ENCODE results near the gene IGFL4. TPM values are rescaled to one million over a fixed set of nuclear protein-coding genes. Genes with fewer than 3 reads are reported as not detected.

Gene IGFL4
- total RNA-seq, 1 experiment from 2014 or later, result not detected

DNA sequence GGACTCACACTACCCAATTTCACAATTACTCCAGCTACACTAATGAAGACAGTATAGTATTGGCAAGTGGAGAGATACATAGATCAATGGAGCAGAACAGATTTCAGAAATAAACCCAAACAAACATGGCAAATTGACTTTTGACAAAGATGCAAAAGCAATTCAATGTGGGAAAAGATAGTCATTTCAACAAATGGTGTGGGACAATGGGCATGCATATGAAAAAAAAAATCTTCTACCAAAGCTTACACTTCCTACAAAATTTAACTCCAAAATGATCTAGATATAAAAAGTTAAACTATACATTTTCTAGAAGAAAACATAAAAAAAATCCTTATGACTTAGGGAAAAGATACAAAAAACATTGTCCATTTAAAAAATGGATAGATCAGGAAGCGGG lies 2.7 kb upstream of the IGFL4 start:
- Histone ChIP-seq H3K4me3 (no peak overlapping the region), H3K4me1 (replicated peaks) (no peaks in the 10 kb centered on the region), H3K36me3 (no peaks in the 10 kb centered on the region), H3K27ac (no peak overlapping the region), H3K9me3 (replicated peaks) (peaks cover 7% of the 10 kb centered on the region; the same call in 1 of the 2 replicates), H3K27me3 (replicated peaks) (peaks cover 31% of the 10 kb centered on the region)
- no peak for DNase-seq (ENCODE audit: low read depth in 1 of 2, low spot score in 2 of 2)

DNA sequence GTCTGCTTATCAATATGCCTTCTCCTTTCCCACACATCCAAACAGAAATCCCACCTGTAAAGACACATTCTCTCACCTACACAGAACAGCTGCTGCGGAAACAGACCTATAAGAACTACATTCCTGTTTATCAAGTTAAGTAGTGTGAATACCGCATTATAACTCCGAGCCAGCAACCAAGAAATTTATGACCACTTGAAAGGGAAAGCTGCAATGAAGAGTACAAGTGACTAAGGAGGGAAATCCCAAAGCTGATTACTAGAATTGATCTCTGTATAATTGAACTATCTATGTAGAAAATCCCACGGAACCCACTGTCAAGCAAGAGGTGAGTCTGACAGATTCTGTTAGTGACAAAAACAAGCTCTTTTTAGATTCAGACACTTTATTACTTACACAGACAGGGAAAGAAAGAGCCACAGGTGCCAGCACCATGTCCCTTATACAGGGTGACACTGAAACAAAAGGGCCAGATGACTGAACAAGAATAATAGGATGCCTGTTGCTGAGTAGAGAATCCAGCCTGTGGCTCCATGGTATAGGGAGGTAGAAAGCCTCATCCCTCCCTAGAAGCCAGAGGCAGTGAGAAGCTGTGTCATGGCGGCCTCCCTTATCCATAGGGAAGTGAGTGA lies 1.6 kb upstream of the IGFL4 start:
- Histone ChIP-seq H3K4me3 (no peak overlapping the region), H3K36me3 (no peaks in the 10 kb centered on the region), H3K27ac (no peak overlapping the region), H3K4me1 (replicated peaks) (no peaks in the 10 kb centered on the region), H3K27me3 (replicated peaks) (peaks cover 20% of the 10 kb centered on the region), H3K9me3 (replicated peaks) (peaks cover 7% of the 10 kb centered on the region; the same call in 1 of the 2 replicates)
- no peak for DNase-seq (ENCODE audit: low read depth in 1 of 2, low spot score in 2 of 2)

DNA sequence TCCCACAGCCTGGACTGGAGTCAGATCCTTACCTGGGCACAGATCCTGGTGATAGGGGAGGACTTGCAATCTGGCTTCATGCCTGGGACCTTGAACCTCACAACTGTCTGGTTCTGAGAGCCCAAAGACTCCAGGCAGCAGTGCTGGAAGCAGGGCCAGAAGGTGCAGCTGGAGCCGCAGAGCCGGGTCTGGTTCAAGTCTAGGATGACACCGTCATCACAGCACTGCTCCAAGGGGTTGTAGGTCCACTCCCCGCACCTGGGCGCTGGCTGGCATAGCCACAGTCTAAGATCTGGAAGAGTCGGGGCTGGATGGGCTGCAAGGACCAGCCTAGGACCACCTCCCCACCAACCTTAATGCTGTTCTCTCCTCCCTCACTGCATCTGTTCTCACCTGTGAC lies 677 bp downstream of the IGFL4 start:
- no peak overlapping the region for H3K27ac ChIP-seq

DNA sequence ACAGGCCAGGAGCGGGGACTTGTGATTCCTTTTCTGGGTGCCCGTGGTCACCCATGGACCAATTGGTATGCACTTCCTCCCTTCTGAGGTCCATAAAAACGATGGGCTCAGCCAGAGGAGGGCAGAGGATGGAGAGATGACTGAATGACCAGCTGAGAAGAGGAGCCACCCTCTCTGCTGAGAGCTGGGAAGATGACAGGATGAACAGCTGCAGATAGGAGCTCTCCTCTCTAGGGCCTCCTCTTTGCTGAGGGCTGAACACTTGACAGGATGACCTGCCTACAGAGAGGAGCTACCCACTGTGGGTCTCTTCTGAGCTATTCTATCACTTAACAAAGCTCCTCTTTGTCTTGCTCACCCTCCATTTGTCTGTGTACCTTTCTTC lies 4.1 kb downstream of the IGFL4 start:
- H3K36me3 ChIP-seq, result no peaks in the 10 kb centered on the region
- DNase-seq (ENCODE audit: low read depth in 1 of 2, low spot score in 2 of 2), result no peak
- H3K4me1 ChIP-seq (replicated peaks), result no peaks in the 10 kb centered on the region
- no peaks in the 10 kb centered on the region for H3K27me3 ChIP-seq (replicated peaks)
- H3K4me3 ChIP-seq, result no peak overlapping the region
- no peak overlapping the region for H3K27ac ChIP-seq
- no peaks in the 10 kb centered on the region for H3K9me3 ChIP-seq (replicated peaks)

More for the DNA sequence above, 677 bp downstream of the IGFL4 start:
- H3K27me3 ChIP-seq (replicated peaks), result no peaks in the 10 kb centered on the region
- no peak for DNase-seq (ENCODE audit: low read depth in 1 of 2, low spot score in 2 of 2)
- H3K9me3 ChIP-seq (replicated peaks), result peaks cover 7% of the 10 kb centered on the region; the same call in 1 of the 2 replicates
- H3K4me3 ChIP-seq, result no peak overlapping the region
- no peaks in the 10 kb centered on the region for H3K36me3 ChIP-seq
- no peaks in the 10 kb centered on the region for H3K4me1 ChIP-seq (replicated peaks)

DNA sequence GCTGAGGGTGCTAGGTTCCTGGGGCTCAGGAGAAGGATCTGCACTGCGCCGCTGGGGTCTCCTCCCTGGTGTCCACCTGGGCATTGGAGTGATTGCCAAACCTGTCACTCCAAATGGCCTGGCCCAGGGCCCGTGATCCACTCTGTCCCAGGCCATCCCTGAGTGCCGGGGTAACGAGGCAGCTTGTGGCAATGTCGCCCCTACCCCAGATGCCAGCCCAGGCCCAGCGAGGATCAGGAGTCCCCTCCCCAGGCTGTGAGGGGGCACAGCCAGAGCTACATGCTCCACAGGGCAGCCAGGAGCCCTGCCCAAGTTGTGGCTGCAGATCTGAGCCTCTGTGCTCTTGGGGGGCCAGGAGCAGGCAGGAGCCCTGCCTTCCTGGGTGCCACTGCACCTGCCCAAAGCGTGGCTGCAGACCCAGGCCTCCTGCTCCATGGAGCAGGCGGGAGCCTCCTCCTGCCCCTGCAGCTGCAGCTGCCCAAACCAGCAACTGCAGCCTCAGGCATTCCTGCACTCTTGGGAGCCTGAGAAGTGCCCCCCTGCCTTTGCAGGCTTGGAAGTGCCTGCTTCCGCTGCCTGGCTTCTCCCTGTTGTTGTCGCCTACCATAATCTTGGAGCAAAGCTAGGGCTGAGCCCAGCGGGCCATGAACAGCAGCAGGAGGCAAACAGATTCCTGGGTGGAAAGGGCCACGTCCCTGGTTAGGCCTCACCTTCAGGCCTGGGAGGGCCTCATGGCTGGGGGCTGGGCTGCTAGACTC lies 4.6 kb downstream of the IGFL4 start:
- no peak for DNase-seq (ENCODE audit: low read depth in 1 of 2, low spot score in 2 of 2)
- Histone ChIP-seq H3K27me3 (replicated peaks) (no peaks in the 10 kb centered on the region), H3K36me3 (no peaks in the 10 kb centered on the region), H3K4me3 (no peak overlapping the region), H3K27ac (no peak overlapping the region), H3K4me1 (replicated peaks) (no peaks in the 10 kb centered on the region), H3K9me3 (replicated peaks) (no peaks in the 10 kb centered on the region)

DNA sequence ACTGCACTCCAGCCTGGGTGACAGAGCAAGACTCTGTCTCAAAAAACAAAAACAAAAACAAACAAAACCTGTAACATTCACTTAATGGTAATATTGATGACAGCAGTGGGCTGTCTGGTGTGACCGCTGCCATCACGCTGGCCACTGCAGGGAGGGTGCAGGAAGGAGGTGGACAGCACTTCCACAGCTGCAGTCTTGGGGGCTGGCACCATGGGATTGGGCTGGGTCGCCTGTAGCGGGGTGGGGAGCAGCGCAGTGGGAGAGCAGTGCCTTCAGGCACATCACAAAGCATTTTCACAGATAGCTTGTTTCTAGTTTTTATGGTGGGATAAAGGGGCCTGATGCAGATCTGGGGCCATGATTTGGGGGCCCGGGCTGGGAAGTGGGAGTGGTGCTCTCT lies 5.3 kb downstream of the IGFL4 start:
- Histone ChIP-seq H3K36me3 (no peaks in the 10 kb centered on the region), H3K4me1 (replicated peaks) (no peaks in the 10 kb centered on the region), H3K9me3 (replicated peaks) (no peaks in the 10 kb centered on the region), H3K27me3 (replicated peaks) (no peaks in the 10 kb centered on the region), H3K4me3 (no peak overlapping the region), H3K27ac (no peak overlapping the region)
- no peak for DNase-seq (ENCODE audit: low read depth in 1 of 2, low spot score in 2 of 2)

DNA sequence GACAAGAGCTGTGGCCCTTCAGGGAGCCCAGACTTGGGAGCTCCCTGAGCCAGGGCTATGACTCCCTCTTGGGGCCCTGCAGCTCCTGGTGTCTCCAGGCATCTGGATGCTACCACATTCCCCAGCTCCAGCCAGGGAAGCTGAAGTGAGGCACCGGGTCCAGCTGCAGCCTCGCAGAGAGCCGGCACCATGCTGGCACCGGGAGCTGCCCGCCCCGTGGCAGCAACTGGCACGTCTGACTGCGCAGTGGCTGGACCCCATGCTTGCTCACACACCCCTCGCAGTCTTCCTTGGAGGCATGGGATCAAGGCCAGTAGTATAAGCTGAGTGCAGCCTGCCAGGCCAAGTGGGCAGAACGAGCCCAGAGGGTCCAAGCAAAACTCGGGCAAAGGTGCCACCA lies 7.4 kb downstream of the IGFL4 start:
- H3K36me3 ChIP-seq, result no peaks in the 10 kb centered on the region

DNA sequence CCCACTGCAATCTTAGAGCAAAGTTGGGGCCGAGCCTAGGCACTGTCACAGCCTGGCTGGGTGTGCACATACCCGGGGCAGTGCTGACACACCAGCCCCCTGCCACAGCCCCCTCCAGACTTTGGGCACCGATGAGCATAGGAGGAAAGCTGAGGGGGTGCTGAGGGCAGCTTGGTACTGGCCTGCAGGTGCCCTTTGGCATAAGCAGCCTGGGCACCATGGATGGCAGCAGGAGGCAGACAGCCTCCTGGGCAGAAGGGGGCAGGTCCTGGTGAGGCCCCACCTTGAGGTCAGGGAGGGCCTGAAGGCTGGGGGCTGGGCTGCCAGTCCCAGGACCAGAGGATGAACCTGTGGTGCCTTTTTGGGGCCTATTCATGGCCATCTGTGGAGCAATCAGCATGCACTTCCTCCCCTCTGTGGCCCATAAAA lies 8.2 kb downstream of the IGFL4 start:
- Histone ChIP-seq H3K36me3 (no peaks in the 10 kb centered on the region), H3K4me1 (replicated peaks) (no peaks in the 10 kb centered on the region), H3K27ac (no peak overlapping the region), H3K4me3 (no peak overlapping the region), H3K27me3 (replicated peaks) (no peaks in the 10 kb centered on the region), H3K9me3 (replicated peaks) (no peaks in the 10 kb centered on the region)
- DNase-seq (ENCODE audit: low read depth in 1 of 2, low spot score in 2 of 2), result no peak

More for the DNA sequence above, 7.4 kb downstream of the IGFL4 start:
- no peak for DNase-seq (ENCODE audit: low read depth in 1 of 2, low spot score in 2 of 2)
- H3K27ac ChIP-seq, result no peak overlapping the region
- no peak overlapping the region for H3K4me3 ChIP-seq
- H3K27me3 ChIP-seq (replicated peaks), result no peaks in the 10 kb centered on the region
- no peaks in the 10 kb centered on the region for H3K9me3 ChIP-seq (replicated peaks)
- H3K4me1 ChIP-seq (replicated peaks), result no peaks in the 10 kb centered on the region

DNA sequence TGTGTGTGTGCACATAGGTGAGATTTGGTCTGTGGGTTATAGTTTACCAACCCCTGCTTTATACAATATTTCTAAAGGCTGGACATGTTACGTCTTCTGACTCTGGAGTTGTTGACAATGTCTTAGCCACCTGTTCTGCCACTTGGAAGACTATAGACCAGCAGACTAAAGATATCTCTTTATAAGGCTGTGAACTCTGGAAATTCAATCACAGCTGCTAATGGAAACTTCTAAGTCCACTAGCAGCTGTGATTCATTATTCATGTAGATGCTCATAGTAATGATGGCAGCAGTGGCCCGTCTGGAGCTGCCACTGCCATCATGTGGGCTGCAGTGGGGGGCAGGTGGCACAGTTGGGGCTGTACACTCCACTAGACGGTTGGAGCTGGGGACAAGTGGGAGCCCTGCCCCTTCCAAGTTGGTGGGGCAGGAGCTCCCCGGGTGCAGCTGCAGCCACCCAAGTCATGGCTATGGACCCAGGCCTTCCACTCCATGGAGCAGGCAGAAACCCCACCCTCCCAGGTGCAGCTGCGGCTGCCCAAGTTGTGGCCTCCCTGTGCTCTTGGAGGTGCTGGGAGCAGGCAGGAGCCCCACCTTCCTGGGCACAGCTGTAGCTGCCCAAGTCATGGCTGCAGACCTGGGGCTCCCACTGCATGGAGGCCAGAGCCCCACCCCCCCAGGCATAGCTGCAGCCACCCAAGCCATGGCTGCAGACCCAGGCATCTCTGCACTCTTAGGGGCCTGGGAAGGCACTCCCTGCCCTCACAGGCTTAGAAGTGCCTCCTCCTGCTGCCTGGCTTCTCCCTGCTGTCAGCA lies 8.8 kb downstream of the IGFL4 start:
- Histone ChIP-seq H3K9me3 (replicated peaks) (no peaks in the 10 kb centered on the region), H3K4me1 (replicated peaks) (no peaks in the 10 kb centered on the region), H3K36me3 (no peaks in the 10 kb centered on the region), H3K4me3 (no peak overlapping the region), H3K27ac (no peak overlapping the region), H3K27me3 (replicated peaks) (no peaks in the 10 kb centered on the region)
- DNase-seq (ENCODE audit: low read depth in 1 of 2, low spot score in 2 of 2), result no peak

DNA sequence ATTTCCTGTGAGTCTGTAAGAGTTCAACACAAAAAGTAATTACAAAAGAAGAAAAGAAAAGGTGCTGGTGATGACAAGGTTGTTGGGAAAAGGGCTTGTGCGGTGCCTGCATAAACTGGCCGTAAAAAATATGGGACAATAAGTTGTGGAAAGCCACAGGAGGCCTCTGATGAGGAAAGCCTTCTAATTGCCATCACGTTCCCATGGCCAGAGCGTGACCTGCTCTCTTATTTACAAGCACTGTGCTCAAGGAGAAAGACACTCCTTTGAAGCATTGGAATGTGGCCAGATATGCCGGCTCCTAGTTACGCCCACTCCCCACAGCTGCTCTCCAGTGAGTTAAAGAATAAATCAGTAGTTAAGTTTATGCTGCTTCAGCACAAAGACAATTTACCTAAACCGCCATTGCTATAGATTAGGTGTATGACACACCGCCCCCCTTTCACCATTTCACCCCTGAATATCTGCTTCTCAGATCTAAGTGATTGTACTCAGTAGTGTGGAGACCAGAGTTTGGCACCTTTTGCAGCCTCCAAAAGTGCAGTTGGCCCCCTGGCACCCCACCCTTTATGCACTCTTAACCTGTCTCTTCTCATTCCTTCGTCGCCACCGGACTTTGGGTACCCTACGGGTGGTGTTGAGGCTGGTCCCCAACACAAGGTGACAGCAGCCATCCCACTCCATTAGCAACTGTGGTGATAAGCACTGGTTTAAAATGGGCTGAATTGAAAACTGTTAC lies 9.8 kb downstream of the IGFL4 start:
- H3K4me1 ChIP-seq (replicated peaks), result no peaks in the 10 kb centered on the region
- no peak overlapping the region for H3K4me3 ChIP-seq
- no peaks in the 10 kb centered on the region for H3K9me3 ChIP-seq (replicated peaks)
- no peaks in the 10 kb centered on the region for H3K36me3 ChIP-seq
- no peak overlapping the region for H3K27ac ChIP-seq
- H3K27me3 ChIP-seq (replicated peaks), result no peaks in the 10 kb centered on the region
- no peak for DNase-seq (ENCODE audit: low read depth in 1 of 2, low spot score in 2 of 2)

DNA sequence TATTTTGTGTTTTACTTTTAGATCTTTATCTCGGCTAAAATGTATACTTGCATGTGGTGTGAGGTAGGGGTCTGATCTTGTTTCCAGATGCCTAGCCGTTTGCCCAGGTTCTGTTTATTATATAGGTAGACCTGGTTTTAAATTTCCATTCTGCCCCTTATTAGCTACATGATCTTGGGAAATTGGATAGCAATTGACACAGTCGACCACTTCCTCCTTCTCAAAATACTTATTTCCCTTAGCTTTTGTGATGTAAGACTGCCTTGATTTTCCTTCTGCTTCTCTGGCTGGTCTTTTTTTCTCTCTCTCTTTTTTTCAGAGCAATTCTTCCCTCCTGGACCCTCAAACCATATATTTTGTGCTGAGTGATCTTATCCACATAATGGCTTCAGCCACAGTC lies 15.0 kb downstream of the IGFL4 start:
- no peak for DNase-seq (ENCODE audit: low read depth in 1 of 2, low spot score in 2 of 2)
- no peaks in the 10 kb centered on the region for H3K36me3 ChIP-seq
- no peaks in the 10 kb centered on the region for H3K9me3 ChIP-seq (replicated peaks)
- no peaks in the 10 kb centered on the region for H3K27me3 ChIP-seq (replicated peaks)
- H3K4me1 ChIP-seq (replicated peaks), result no peaks in the 10 kb centered on the region
- H3K4me3 ChIP-seq, result no peak overlapping the region
- no peak overlapping the region for H3K27ac ChIP-seq

DNA sequence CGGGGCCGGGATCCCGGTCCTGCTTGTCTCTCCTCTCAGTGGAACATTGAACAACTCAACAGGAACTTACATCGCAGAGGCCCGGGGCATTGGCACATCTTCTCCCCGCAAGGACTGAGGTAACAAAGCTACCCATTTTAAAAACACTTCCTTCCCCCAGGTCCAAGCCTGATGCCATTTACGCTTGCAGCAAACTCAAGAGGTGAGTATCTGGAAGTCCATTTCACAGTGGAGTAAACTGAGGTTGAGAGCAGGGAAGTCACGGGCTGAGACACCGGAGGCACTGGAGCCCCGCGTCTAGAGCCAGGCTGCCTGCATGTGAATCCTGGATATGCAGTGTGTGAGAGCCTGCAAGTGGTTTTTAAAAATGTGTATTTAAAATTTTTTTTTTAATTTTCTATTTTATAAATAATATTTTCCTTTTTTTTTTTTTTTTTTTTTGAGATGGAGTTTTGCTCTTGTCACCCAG lies 17.5 kb downstream of the IGFL4 start:
- no peak overlapping the region for H3K27ac ChIP-seq
- no peak overlapping the region for H3K4me3 ChIP-seq
- no peaks in the 10 kb centered on the region for H3K36me3 ChIP-seq
- no peaks in the 10 kb centered on the region for H3K4me1 ChIP-seq (replicated peaks)
- H3K9me3 ChIP-seq (replicated peaks), result no peaks in the 10 kb centered on the region
- no peaks in the 10 kb centered on the region for H3K27me3 ChIP-seq (replicated peaks)
- no peak for DNase-seq (ENCODE audit: low read depth in 1 of 2, low spot score in 2 of 2)

DNA sequence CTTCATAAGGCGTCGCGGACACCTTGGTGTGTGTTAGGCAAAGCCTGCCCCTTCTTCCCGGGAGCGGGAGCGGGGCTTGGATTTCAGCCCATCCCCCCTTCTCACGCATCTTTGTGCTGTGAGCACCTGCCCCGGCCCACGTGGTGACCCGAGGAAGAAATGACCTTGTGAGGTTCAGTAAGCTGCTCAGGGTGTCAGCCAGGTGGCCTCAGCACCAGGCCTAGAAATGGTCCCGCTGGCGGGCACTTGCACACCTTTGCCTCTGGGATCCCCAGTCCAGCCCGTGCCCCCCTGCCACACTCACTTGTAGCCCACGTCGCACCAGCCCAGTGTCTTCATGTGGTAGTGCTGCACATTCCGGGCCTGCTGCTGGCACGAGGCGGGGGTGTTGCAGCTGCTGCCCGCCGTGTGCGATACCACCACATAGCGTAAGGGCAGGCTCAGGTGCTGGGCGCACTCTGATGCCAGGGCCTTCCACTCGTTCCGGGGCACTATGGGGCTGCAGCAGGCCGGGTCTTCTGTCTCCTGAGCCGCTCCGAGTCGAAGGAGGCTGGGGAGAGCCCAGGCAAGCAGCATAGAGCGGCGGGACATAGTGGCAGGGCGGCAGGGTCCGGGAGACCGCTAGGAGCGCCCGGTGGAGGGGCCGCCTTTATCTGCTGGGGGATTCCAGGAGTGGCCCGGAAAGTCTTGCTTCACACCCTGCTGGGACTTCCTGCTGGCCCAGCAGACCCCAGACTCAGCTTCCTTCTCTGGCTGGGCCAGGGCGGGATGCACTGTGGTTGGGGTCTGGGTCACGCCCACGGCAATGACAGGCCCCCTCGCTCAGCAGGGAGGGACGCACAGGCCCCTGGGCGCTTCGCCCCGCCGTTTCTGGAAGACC lies 18.1 kb downstream of the IGFL4 start, which contains the start of gene PGLYRP1:
Gene PGLYRP1 (minus strand): TSS at position 623 of the 880 bp plus-strand sequence. CDS start 32 bp downstream, at position 591.
- Histone ChIP-seq H3K9me3 (replicated peaks) (no peaks in the 10 kb centered on the region), H3K4me3 (no peak within 1 kb of the TSS), H3K36me3 (no peaks in the 10 kb centered on the region), H3K27me3 (replicated peaks) (no peaks in the 10 kb centered on the region), H3K4me1 (replicated peaks) (no peaks in the 10 kb centered on the region), H3K27ac (no peak within 1 kb of the TSS)
- no peak for DNase-seq (ENCODE audit: low read depth in 1 of 2, low spot score in 2 of 2)
